ENCODE measurements around the gene MEF2B.

- no peak for TF ChIP-seq CTCF (IDR thresholded peaks at IDR 0.05)
- TF ChIP-seq POLR2A (IDR thresholded peaks at IDR 0.05) = no peak
Observed at GRCh38 chr19:19181488-19181998, 11.5 kb upstream of the MEF2B start.

Measured in lower leg skin (tissue), 3 donors.